ENCODE measurements around the gene ERICH3. TPM values are rescaled to one million over a fixed set of nuclear protein-coding genes. Genes with fewer than 3 reads are reported as not detected.

ERICH3 gene
- total and polyA plus RNA-seq, 10 of the 15 experiments (the other 5 are each of a cell fraction or from before 2014, with no cell fraction given): 0.03 to 0.09 (median 0.08) TPM; not detected in 7

GRCh38 chr1:74590288-74590687 is 83.3 kb downstream of the ERICH3 start:
- Histone ChIP-seq H3K4me1 (ENCODE audit: control insufficient read depth, insufficient read depth, low read length) (no peaks in the 10 kb centered on the region), H3K4me3 (no peak overlapping the region), H4K20me1 (ENCODE audit: control insufficient read depth, insufficient read depth) (no peaks in the 10 kb centered on the region), H3K79me2 (ENCODE audit: control insufficient read depth, insufficient read depth, low read length) (no peaks in the 10 kb centered on the region), H3K36me3 (ENCODE audit: control insufficient read depth in 2 of 2, insufficient read depth in 2 of 2, low read length in 1 of 2) (no peaks in the 10 kb centered on the region), H3K9ac (ENCODE audit: control insufficient read depth, insufficient read depth, low read length) (no peak overlapping the region), H3K27me3 (replicated peaks in 1 of 2; ENCODE audit: control insufficient read depth in 2 of 2, insufficient read depth in 2 of 2, low read length in 1 of 2) (no peaks in the 10 kb centered on the region), H3K4me2 (ENCODE audit: control insufficient read depth, insufficient read depth) (no peak overlapping the region), H3K27ac (ENCODE audit: control insufficient read depth, insufficient read depth) (no peak overlapping the region), H2AFZ (ENCODE audit: control insufficient read depth, low read depth, low read length) (no peak overlapping the region), H3K9me3 (replicated peaks; ENCODE audit: control insufficient read depth, insufficient read depth, low read length) (no peaks in the 10 kb centered on the region)
- ATAC-seq (no peak), DNase-seq (ENCODE audit: low read depth, low spot score) (no peak), FAIRE-seq (no peak)
- no TSS peak for BruUV-seq (replicated peaks)
- CTCF ChIA-PET: interaction anchor here (1.0 to 1.3 kb wide), 2 partner anchors 12 to 89 kb away, joined by 3 to 4 read pairs; no protein-coding TSS in a partner anchor
- RAD21 ChIA-PET (ENCODE audit: unreplicated experiment): no interaction called here
- SMC1A ChIA-PET (ENCODE audit: uncharacterized antibody, unreplicated experiment): interaction anchor here (1.0 to 1.6 kb wide), 2 partner anchors 10 to 24 kb away, joined by 3 read pairs; no protein-coding TSS in a partner anchor
- intact Hi-C loops (cut with micrococcal nuclease; ENCODE audit: unreplicated experiment): no loop called here
- in situ Hi-C loops (cut with MboI): no loop called here
- WGBS (ENCODE audit: insufficient coverage, insufficient replicate concordance, low lambda C conversion rate, missing lambda C conversion rate): 49% methylated on average over 5 of the region's 5 CpGs
- POLR2A ChIA-PET: no interaction called here
- TF ChIP-seq FOXM1 (IDR thresholded peaks at IDR 0.05; ENCODE audit: low read depth, low read length) (no peak), SRF (IDR thresholded peaks at IDR 0.05; ENCODE audit: low read depth in 2 of 2, low read length in 2 of 2) (no peak), NFYA (IDR thresholded peaks at IDR 0.05; ENCODE audit: borderline replicate concordance, low read depth, low read length) (no peak), JUNB (IDR thresholded peaks at IDR 0.05) (no peak), LARP7 (IDR thresholded peaks at IDR 0.05) (no peak), ZBTB4 (CRISPR knock-in tag; IDR thresholded peaks at IDR 0.05) (no peak), RAD51 (IDR thresholded peaks at IDR 0.05) (no peak), IRF3 (IDR thresholded peaks at IDR 0.05) (no peak)
- TF ChIP-seq, protein P1, sequence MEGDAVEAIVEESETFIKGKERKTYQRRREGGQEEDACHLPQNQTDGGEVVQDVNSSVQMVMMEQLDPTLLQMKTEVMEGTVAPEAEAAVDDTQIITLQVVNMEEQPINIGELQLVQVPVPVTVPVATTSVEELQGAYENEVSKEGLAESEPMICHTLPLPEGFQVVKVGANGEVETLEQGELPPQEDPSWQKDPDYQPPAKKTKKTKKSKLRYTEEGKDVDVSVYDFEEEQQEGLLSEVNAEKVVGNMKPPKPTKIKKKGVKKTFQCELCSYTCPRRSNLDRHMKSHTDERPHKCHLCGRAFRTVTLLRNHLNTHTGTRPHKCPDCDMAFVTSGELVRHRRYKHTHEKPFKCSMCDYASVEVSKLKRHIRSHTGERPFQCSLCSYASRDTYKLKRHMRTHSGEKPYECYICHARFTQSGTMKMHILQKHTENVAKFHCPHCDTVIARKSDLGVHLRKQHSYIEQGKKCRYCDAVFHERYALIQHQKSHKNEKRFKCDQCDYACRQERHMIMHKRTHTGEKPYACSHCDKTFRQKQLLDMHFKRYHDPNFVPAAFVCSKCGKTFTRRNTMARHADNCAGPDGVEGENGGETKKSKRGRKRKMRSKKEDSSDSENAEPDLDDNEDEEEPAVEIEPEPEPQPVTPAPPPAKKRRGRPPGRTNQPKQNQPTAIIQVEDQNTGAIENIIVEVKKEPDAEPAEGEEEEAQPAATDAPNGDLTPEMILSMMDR (IDR thresholded peaks at IDR 0.05 in 2 of 3, conservative IDR thresholded peaks at IDR 0.05 in 1 of 3; ENCODE audit: control insufficient read depth in 2 of 3, extremely low read depth in 1 of 3, insufficient read depth in 1 of 3, low read depth in 3 of 3, low read length in 3 of 3): no peak
- TF ChIP-seq, protein P2, sequence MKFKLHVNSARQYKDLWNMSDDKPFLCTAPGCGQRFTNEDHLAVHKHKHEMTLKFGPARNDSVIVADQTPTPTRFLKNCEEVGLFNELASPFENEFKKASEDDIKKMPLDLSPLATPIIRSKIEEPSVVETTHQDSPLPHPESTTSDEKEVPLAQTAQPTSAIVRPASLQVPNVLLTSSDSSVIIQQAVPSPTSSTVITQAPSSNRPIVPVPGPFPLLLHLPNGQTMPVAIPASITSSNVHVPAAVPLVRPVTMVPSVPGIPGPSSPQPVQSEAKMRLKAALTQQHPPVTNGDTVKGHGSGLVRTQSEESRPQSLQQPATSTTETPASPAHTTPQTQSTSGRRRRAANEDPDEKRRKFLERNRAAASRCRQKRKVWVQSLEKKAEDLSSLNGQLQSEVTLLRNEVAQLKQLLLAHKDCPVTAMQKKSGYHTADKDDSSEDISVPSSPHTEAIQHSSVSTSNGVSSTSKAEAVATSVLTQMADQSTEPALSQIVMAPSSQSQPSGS (IDR thresholded peaks at IDR 0.05; ENCODE audit: low read length): no peak
- TF ChIP-seq, protein P3, sequence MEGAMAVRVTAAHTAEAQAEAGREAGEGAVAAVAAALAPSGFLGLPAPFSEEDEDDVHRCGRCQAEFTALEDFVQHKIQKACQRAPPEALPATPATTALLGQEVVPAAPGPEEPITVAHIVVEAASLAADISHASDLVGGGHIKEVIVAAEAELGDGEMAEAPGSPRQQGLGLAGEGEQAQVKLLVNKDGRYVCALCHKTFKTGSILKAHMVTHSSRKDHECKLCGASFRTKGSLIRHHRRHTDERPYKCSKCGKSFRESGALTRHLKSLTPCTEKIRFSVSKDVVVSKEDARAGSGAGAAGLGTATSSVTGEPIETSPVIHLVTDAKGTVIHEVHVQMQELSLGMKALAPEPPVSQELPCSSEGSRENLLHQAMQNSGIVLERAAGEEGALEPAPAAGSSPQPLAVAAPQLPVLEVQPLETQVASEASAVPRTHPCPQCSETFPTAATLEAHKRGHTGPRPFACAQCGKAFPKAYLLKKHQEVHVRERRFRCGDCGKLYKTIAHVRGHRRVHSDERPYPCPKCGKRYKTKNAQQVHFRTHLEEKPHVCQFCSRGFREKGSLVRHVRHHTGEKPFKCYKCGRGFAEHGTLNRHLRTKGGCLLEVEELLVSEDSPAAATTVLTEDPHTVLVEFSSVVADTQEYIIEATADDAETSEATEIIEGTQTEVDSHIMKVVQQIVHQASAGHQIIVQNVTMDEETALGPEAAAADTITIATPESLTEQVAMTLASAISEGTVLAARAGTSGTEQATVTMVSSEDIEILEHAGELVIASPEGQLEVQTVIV (IDR thresholded peaks at IDR 0.05; ENCODE audit: borderline replicate concordance, partially characterized antibody): no peak
- TF ChIP-seq, protein P4, sequence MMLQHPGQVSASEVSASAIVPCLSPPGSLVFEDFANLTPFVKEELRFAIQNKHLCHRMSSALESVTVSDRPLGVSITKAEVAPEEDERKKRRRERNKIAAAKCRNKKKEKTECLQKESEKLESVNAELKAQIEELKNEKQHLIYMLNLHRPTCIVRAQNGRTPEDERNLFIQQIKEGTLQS (IDR thresholded peaks at IDR 0.05; ENCODE audit: borderline replicate concordance, extremely low read depth, low read depth, low read length): no peak
